Omental fat pad (tissue), 4 donors: ENCODE data around the gene EXOC7. TPM values are rescaled to one million over a fixed set of nuclear protein-coding genes. Genes with fewer than 3 reads are reported as not detected.

Source experiments
- ATAC-seq: fragments of 150-250 bp; one replicate; pipeline ENCODE4 v1.9.1; 2016; ENCODE audit warnings: mild to moderate bottlenecking, moderate library complexity; ENCODE audit not compliant: low FRiP score
- DNase-seq: peaks from one replicate; pipeline ENCODE4 v3.0.0-alpha.2; 2019; ENCODE audit warnings: low spot score
- CTCF ChIP-seq, 3 donors: fragments of 450-650 bp; IDR thresholded peaks; one replicate each; pipeline ENCODE4 v1.5.1; 2016 to 2017; ENCODE audit warnings: antibody characterized with exemption in 3 of 3, mild to moderate bottlenecking in 3 of 3, moderate library complexity in 2 of 3
- total RNA-seq, 4 donors: library from RNA; depleted of rRNA; stranded (reverse); fragments of >200 nt; gene quantifications; one replicate each; pipeline ENCODE4 v1.1.0, GENCODE V29; 2016

EXOC7 gene
- total RNA-seq, 4 donors from 2014 or later = 69.3 to 93.9 (median 74.1) TPM

GRCh38 chr17:76137351-76138233 is 34.0 kb upstream of the EXOC7 start:
- ATAC-seq = no peak
- TF ChIP-seq CTCF (IDR thresholded peaks at IDR 0.05) = no peak
- no peak for DNase-seq

GRCh38 chr17:76137001-76137350 is 33.4 kb upstream of the EXOC7 start:
- no peak for TF ChIP-seq CTCF (IDR thresholded peaks at IDR 0.05)
- ATAC-seq = no peak
- no peak for DNase-seq

- no peak for ATAC-seq
- no peak for DNase-seq
- no peak for TF ChIP-seq CTCF (IDR thresholded peaks at IDR 0.05)
Observed at GRCh38 chr17:76136276-76137000, 32.9 kb upstream of the EXOC7 start.

- DNase-seq (no peak), ATAC-seq (no peak)
- no peak for TF ChIP-seq CTCF (IDR thresholded peaks at IDR 0.05)
Observed at GRCh38 chr17:76135810-76136188, 32.2 kb upstream of the EXOC7 start.

GRCh38 chr17:76134911-76135809 is 31.6 kb upstream of the EXOC7 start:
- ATAC-seq (no peak), DNase-seq (no peak)
- TF ChIP-seq CTCF (IDR thresholded peaks at IDR 0.05) = no peak

GRCh38 chr17:76132574-76133338 is 29.2 kb upstream of the EXOC7 start:
- TF ChIP-seq CTCF (IDR thresholded peaks at IDR 0.05) = no peak
- ATAC-seq = no peak
- no peak for DNase-seq
